Keratinocyte (primary cell): ENCODE data around the gene PARM1.

Experiments used
- CTCF ChIP-seq, 3 experiments: IDR thresholded peaks in 1 of 3; conservative IDR thresholded peaks in 1 of 3; optimal IDR thresholded peaks in 1 of 3; 2 replicates in 2 of 3; 3 replicates in 1 of 3; pipeline versions ENCODE3 to v1.5.1; 2011; ENCODE audit warnings: low read length in 3 of 3, mild to moderate bottlenecking in 3 of 3, moderate library complexity in 2 of 3, control low read depth in 1 of 3, inconsistent platforms in 1 of 3; ENCODE audit not compliant: insufficient read depth in 2 of 3; ENCODE audit errors: extremely low read depth in 1 of 3
- EZH2 ChIP-seq: IDR thresholded peaks from one replicate; pipeline ENCODE4 v1.6.1; 2012; ENCODE audit warnings: inconsistent platforms, mild to moderate bottlenecking, low read length, moderate library complexity

DNA sequence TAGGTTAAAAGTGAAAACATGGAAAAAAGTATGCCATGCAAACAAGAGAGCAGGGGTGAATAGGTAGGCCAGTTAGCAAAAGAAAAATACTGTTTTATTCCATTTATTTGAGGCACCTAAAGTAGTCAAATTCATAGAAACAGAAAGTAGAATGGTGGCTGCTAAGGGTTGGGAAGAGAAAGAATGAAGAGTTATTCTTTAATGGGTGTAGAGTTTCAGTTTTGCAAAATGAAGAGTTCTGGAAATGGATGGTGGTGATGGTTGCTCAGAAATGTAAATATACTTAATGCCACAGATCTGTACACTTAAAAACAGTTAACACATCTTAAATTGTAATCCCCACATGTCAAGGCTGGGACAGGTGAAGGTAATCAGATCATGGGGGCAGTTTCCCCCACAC is 29.7 kb downstream of the PARM1 start:
- TF ChIP-seq CTCF (optimal IDR thresholded peaks at IDR 0.05 in 1 of 3, IDR thresholded peaks at IDR 0.05 in 1 of 3, conservative IDR thresholded peaks at IDR 0.05 in 1 of 3; ENCODE audit: extremely low read depth in 1 of 3, insufficient read depth in 2 of 3, low read length in 3 of 3), result no peak
- no peak for TF ChIP-seq EZH2
